ENCODE data around the gene RTL3.

RTL3 gene

GRCh38 chrX:78618987-78619386 is 40.1 kb downstream of the RTL3 start:
- DNase-seq: no peak

GRCh38 chrX:78614264-78614663 is 44.9 kb downstream of the RTL3 start:
- no peak for DNase-seq

Measured in COR-L47 (cell line).